GM12878 (cell line): ENCODE data around the gene CDK5R1.

Experiments used
- POLR2A ChIP-seq: IDR thresholded peaks from 2 replicates; pipeline ENCODE4 v1.6.1; 2011; ENCODE audit warnings: low read depth, mild to moderate bottlenecking, low read length
- TAF1 ChIP-seq: IDR thresholded peaks from 2 replicates; pipeline ENCODE4 v1.6.1; 2011; ENCODE audit warnings: mild to moderate bottlenecking, low read depth, low read length, borderline replicate concordance
- TF ChIP-seq, protein P1 (sequence below), 3 experiments: IDR thresholded peaks in 2 of 3; conservative IDR thresholded peaks in 1 of 3; 2 replicates each; pipeline ENCODE4 v1.5.1; 2011; ENCODE audit warnings: low read depth in 3 of 3, low read length in 3 of 3, mild to moderate bottlenecking in 3 of 3, control low read depth in 2 of 3, moderate library complexity in 2 of 3, inconsistent platforms in 1 of 3, mixed read lengths in 1 of 3; ENCODE audit not compliant: control insufficient read depth in 2 of 3, insufficient read depth in 1 of 3; ENCODE audit errors: extremely low read depth in 1 of 3

DNA sequence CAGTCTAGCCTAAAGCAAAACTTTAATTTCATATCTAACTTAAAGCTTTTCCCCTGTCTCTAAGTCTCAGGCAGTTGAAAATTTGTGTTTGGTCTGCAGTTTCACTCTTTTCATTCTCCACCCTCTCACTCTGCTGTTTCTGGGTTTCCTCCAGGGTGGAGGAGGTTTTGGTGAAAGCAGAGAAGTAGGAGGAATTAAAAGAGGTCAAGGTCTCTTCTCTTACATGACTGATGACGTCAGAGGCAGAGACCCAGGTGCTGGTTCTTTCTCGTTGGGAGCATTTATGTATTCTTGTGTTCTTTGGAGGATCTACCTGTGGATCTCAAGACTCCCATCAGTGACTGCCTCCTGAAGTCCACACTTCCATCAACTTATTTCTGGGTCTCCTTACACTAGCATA, 44.9 kb upstream of the CDK5R1 start:
- TF ChIP-seq TAF1, result no peak
- TF ChIP-seq, protein P1, sequence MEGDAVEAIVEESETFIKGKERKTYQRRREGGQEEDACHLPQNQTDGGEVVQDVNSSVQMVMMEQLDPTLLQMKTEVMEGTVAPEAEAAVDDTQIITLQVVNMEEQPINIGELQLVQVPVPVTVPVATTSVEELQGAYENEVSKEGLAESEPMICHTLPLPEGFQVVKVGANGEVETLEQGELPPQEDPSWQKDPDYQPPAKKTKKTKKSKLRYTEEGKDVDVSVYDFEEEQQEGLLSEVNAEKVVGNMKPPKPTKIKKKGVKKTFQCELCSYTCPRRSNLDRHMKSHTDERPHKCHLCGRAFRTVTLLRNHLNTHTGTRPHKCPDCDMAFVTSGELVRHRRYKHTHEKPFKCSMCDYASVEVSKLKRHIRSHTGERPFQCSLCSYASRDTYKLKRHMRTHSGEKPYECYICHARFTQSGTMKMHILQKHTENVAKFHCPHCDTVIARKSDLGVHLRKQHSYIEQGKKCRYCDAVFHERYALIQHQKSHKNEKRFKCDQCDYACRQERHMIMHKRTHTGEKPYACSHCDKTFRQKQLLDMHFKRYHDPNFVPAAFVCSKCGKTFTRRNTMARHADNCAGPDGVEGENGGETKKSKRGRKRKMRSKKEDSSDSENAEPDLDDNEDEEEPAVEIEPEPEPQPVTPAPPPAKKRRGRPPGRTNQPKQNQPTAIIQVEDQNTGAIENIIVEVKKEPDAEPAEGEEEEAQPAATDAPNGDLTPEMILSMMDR (IDR thresholded peaks at IDR 0.05 in 2 of 3, conservative IDR thresholded peaks at IDR 0.05 in 1 of 3; ENCODE audit: control insufficient read depth in 2 of 3, extremely low read depth in 1 of 3, insufficient read depth in 1 of 3, low read depth in 3 of 3, low read length in 3 of 3), result no peak
- no peak for TF ChIP-seq POLR2A
